Caki2 (cell line): ENCODE measurements around the gene IL1RAPL1. TPM values are rescaled to one million over a fixed set of nuclear protein-coding genes. Genes with fewer than 3 reads are reported as not detected.
A peak's percentile ranks its signal among the peaks of the same experiment; 100 is the strongest.

Experiments used
- DNase-seq: peaks from one replicate; pipeline ENCODE4 v3.0.0-alpha.2; 2015; ENCODE audit warnings: low read depth
- in situ Hi-C: cut with HindIII; loops from 2 replicates; pipeline ENCODE4 v1.10.0; 2016; ENCODE audit warnings: low sequenced_read_pairs, low pct_unique_long_range_greater_than_20kb, mixed read lengths
- total RNA-seq: library from RNA; depleted of rRNA; stranded (reverse); fragments of >200 nt; shearing (Covaris generic); gene quantifications from 2 replicates; pipeline ENCODE4 v1.2.3, GENCODE V29; 2014; ENCODE audit warnings: low replicate concordance

IL1RAPL1 gene
- total RNA-seq, 1 experiment from 2014 or later: 0.17 TPM

DNA sequence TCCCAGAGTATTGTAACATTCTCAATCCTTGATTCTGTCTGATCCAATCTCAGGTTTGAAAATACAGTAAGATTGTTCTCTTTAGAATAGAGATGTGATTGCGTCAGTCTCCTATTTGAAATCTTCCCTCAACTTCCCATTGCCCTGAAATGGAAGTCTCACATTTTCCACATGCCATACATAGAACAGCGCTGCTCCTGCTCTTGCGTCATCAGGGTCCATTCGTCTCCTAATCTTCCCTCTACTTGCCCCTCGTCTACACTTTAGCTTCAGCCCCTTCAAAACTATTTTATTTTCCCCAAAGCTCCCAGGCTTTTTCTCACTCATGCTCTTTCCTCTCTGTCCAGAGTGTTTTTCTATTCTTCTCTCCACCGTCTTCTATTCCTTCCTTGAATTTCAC is 1326.4 kb downstream of the IL1RAPL1 start:
- DNase-seq: no peak
- in situ Hi-C loops: no loop called here

DNA sequence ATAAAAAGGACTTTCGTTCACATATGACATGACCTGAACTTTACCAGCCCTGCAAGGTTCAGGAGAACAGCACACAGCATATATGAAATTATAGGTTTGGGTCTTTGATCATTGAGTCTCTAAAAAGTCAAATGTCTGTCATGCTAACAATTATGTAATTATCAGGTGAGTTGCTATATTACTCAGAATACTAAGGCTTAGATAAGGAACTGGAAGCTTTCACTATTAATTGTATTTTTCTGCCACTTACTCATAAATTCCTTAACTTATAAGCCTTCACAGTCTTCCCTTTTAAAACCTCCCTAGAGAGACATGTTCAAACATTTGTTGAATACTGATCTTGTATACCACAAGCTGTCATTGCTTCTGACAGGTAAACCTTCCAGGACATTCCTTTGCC is 1335.4 kb downstream of the IL1RAPL1 start:
- DNase-seq: no peak
- in situ Hi-C loops: no loop called here

DNA sequence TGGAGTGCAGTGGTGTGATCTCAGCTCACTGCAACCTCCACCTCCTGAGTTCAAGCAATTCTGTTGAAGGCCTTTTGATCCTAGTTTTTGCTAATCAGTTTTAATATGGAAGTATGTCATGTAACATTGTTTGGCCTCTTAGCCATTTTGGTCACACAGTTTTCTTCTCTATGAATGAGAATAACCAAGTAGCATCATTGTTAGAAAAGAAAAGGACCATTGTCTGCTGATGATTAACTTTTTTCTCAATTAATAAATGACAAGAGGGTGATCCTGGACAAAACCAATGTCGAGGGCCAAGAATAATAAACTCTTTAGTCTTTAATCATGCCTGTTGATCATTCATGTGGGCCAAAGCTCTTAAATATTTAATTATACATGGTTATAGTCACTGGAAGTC is 1338.8 kb downstream of the IL1RAPL1 start:
- in situ Hi-C loops: no loop called here
- DNase-seq: peak; percentile 76

DNA sequence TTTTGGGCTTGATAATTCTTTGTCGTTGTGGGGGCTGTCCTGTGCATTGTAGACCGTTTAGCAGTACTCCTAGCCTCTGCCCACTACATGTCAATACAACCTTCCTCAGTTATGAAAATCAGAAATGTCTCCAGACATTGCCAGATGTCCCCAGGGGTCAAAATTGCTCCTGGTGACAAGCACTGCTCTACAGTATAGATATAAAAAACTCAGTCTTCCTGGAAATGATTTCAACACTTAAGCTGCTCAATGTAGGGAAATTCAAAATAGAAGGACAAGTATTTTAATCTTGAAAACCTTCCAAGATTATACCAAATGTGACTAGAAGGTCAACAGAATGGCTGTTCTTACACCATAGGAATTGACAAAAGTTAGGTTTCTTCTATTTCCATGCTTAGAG is 1339.4 kb downstream of the IL1RAPL1 start:
- no peak for DNase-seq
- in situ Hi-C loops: no loop called here

DNA sequence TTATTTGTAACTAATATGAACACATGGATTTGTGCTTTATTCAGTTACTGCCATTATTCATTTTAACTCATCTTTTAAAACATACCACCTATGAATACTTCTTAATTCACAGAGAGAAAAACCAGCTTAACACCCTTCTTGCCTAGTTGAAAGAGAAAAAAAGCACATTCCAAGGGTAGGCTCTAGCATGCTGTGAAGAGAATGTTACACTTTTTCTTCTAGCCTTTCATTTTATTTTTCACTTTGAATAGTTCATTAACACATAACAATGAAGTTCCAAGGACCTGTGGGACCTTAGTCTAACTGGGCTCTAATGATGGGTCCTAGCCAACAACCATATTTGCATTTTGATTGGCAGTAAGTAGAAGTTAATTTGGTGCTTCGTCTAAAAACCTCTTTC is 1348.2 kb downstream of the IL1RAPL1 start:
- in situ Hi-C loops: no loop called here
- DNase-seq: no peak

DNA sequence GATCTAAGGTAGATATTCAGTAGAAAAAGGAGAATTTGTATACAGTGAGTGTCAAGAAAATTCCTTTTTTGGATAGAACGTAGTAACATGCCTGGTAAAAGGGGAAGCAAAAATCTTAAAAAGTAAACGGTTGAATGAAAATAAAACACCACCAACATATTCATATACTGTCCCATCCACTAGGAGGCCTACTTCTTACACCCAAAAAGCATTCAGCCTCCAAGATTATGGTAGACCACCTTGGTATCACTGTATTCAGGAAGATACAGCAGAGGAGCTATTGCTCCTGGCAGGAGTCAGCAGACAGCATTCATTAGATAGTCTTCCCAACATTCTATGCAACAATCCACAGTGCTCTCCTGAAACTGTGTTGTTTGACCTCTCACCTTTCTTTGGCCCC is 1353.5 kb downstream of the IL1RAPL1 start:
- no peak for DNase-seq
- in situ Hi-C loops: no loop called here

DNA sequence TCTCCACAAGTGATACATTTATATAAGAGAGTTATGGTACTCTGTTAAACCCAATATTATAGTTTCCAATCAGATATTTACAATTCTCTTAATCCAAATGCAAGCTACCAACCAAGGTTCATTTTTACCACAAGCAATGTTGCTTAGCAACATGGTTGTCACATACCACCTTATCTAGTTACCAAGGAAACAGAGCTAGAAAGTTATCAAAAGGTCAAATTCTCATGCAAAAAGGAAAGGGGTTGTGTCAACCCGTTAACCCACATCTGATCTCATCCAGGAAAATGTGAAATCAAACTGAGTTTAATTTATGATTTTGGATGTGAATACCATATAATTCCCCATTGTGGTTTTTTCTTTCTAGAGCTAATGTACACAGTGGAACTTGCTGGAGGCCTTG is 1354.0 kb downstream of the IL1RAPL1 start:
- in situ Hi-C loops: no loop called here
- no peak for DNase-seq

DNA sequence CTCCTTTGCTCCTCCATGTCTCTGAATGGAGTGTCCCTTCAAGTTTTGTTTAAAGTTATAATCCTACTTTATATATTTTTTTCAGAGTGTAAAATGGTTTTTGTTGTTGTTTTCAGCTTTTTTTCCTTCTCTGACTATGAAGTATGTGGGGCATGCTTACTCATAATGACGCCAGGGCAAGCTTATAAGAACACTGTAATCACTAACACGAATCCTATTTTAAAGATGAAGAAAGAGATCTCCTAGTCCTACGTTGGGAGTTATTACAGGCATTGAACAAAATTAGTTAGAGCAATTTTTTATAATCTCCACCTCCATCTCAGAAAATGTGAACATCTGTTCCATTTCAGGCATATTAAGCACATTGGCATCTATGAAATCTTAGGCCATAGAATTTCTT is 1360.0 kb downstream of the IL1RAPL1 start:
- DNase-seq: no peak
- in situ Hi-C loops: no loop called here

DNA sequence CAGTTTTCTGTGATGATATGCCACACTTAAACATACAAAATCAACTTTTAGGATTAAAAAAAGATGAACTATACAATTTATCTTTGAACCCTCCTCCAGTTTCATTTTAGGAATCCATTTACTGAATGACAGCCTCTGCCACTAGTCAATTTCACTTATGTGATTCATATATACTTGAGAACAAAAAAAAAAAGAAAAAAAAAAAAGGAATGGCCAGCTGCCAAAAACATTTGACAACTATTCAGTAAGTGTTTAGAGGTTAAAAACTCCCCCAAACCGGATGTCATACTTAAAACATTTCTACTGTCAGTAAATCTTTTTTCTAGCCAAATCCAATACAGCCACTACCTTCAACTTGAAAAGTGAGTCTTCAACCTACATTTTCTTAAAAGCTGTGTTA is 1361.4 kb downstream of the IL1RAPL1 start:
- no peak for DNase-seq
- in situ Hi-C loops: no loop called here

DNA sequence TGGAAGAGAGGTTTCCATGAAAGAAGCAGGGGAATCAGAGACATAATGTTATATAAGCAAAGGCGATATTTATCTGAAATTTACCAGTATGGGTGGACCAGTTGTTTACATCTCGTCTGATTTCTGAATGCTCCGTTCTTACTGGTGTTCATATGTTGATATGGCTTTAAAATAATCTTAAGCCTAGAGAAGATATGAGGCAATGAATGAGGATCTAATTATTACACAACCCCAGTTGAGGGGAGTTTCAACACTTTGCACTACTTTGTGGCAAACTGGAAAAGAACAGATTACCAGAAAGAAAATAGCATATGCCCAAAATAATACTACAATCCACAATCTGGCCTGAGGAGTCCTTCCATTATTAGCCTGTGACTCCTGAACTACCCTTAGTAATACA is 1364.8 kb downstream of the IL1RAPL1 start:
- in situ Hi-C loops: no loop called here
- DNase-seq: no peak

DNA sequence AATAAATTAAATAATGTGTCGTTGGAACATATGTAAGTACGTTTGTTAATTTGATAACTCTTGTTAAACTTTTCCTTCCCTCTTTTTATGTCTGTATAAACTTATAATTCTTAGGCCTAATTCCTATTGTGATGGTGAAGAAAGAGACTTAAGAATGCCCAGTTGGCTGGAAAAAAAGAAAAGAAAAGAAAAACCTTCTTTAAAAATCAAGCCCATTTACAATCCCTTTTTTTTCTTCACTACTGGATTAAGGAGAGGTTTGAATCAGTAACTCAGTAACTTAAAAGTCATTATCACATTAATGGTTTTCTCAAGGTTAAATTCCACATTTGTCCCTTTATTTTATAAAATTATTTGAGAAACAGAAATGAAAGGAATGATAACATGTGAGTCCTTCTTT is 1374.8 kb downstream of the IL1RAPL1 start:
- in situ Hi-C loops: no loop called here
- DNase-seq: no peak

DNA sequence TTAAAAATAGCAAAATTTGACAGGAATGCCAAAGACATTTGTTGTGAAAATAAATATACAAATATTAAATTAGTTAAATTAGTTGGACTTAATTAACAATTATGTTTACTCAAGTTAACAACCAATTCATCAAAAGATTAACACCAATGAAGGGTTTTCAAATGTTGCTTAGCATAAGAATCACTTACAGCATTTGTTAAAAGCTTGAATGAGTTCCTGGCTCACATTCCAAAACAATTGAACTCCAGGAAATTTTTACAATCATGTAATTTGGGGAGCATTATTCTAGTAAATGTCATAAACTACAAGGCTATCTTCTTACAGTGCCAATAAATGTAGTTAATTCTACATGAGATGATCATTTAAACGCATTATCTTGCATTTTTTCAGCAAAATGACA is 1378.4 kb downstream of the IL1RAPL1 start:
- DNase-seq: no peak
- in situ Hi-C loops: no loop called here

DNA sequence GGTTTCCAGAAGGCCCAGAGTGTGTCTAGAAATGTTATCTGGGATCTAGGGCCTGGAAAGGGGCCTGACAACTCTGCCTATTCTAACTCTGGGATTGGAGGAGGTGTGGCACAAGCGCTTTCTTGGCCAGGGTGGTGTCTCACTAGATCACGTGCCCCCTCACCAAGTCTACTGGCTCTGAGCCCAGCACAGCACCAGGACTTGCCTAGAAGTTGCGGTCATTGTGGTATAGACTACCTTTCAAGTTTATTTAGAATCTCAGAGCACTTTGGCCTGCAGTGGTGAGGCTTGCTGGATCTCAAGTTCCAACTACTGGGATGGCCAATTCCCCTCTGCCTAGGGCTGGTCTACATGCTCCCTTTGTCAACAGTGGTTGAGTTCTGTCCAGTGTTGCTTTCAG is 1404.8 kb downstream of the IL1RAPL1 start:
- no peak for DNase-seq
- in situ Hi-C loops: no loop called here

DNA sequence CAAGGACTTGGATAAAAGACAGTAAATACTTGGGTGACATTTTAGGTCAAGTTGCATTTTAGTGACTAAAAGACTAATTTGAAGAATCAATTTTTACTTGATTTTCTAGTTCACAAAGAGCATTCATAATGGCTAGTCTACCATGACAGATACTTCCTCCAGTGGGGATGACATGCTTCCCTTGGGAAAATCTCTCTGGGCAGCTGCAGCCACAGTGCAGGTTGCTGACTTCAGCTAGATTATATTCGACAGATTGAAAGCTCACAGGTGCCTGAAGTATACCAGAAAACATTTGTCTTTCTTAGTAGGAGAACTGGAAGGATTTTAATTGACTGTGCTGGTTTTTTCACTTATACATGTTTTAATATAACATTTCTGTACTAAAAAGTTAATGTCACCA is 1418.6 kb downstream of the IL1RAPL1 start:
- in situ Hi-C loops: no loop called here
- DNase-seq: no peak
